Measurements from ENCODE around the gene SLAMF1. TPM values are rescaled to one million over a fixed set of nuclear protein-coding genes. Genes with fewer than 3 reads are reported as not detected.

The SLAMF1 gene
- total and polyA plus RNA-seq, 9 donors, result 0.04 to 0.07 (median 0.05) TPM; not detected in 6

- WGBS (ENCODE audit: insufficient coverage), result no CpG with 5 or more reads among the region's 5 CpGs
- no peaks in the 10 kb centered on the region for H3K9me3 ChIP-seq (replicated peaks; ENCODE audit: control insufficient read depth, low read depth, low read length)
- no peak overlapping the region for H3K4me3 ChIP-seq (ENCODE audit: low read length)
- H3K4me1 ChIP-seq (ENCODE audit: control insufficient read depth, insufficient read depth, low read length), result no peaks in the 10 kb centered on the region
- no peak overlapping the region for H3K27ac ChIP-seq (ENCODE audit: low read length)
- DNase-seq, result no peak
- H3K36me3 ChIP-seq (ENCODE audit: control insufficient read depth, insufficient read depth, low read length), result no peaks in the 10 kb centered on the region
- H3K27me3 ChIP-seq (ENCODE audit: control insufficient read depth, insufficient read depth, low read length), result peaks cover 4% of the 10 kb centered on the region
These were observed 32.4 kb downstream of the SLAMF1 start for GRCh38 chr1:160614410-160614809.

GRCh38 chr1:160612613-160613218 is 34.1 kb downstream of the SLAMF1 start:
- no peak overlapping the region for H3K27ac ChIP-seq (ENCODE audit: low read length)
- H3K4me3 ChIP-seq (ENCODE audit: low read length), result no peak overlapping the region
- peaks cover 4% of the 10 kb centered on the region for H3K27me3 ChIP-seq (ENCODE audit: control insufficient read depth, insufficient read depth, low read length)
- H3K9me3 ChIP-seq (replicated peaks; ENCODE audit: control insufficient read depth, low read depth, low read length), result no peaks in the 10 kb centered on the region
- 88% methylated on average over 4 of the region's 6 CpGs for WGBS (ENCODE audit: insufficient coverage)
- no peaks in the 10 kb centered on the region for H3K4me1 ChIP-seq (ENCODE audit: control insufficient read depth, insufficient read depth, low read length)
- no peaks in the 10 kb centered on the region for H3K36me3 ChIP-seq (ENCODE audit: control insufficient read depth, insufficient read depth, low read length)
- DNase-seq, result no peak

DNA sequence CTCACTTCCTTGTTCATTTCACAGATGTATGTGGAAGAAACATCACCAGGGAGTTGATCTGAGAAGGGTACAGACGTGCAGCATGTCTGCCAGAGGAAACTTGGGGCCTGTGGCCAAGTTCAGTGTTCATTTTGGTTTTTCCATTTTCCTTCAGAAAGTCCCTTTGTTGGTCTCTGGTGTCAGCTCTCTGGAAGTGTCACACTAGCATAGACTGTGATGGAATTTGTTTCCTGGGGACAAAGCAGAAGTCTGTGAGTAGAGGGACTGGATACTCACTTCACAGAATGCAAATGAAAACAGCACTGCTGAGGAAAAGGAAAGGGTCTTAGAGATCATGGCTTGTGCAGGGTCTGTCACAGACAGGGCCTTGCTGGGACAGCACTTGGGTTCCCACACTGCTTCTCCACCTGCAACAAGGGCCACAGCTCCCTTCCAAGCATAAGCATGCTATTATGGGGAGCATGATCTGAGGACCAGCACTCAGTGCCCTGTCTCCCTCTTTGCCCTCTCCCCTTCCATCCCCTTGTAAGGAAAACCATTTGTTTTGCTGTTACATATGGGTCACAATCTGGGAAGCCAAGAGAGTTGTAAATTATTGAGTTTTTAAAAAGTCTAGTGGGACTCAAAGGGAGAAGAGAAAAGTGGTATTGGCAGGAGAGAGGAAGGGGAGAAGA is 36.1 kb downstream of the SLAMF1 start:
- no peak overlapping the region for H3K27ac ChIP-seq (ENCODE audit: low read length)
- H3K36me3 ChIP-seq (ENCODE audit: control insufficient read depth, insufficient read depth, low read length), result no peaks in the 10 kb centered on the region
- peaks cover 4% of the 10 kb centered on the region for H3K27me3 ChIP-seq (ENCODE audit: control insufficient read depth, insufficient read depth, low read length)
- no peaks in the 10 kb centered on the region for H3K9me3 ChIP-seq (replicated peaks; ENCODE audit: control insufficient read depth, low read depth, low read length)
- DNase-seq, result peak; percentile 31
- no peak overlapping the region for H3K4me3 ChIP-seq (ENCODE audit: low read length)
- WGBS (ENCODE audit: insufficient coverage), result 0% methylated on average over 1 of the region's 1 CpG
- no peaks in the 10 kb centered on the region for H3K4me1 ChIP-seq (ENCODE audit: control insufficient read depth, insufficient read depth, low read length)

- DNase-seq, result no peak
- Histone ChIP-seq H3K36me3 (ENCODE audit: control insufficient read depth, insufficient read depth, low read length) (no peaks in the 10 kb centered on the region), H3K27ac (ENCODE audit: low read length) (no peak overlapping the region), H3K4me1 (ENCODE audit: control insufficient read depth, insufficient read depth, low read length) (no peaks in the 10 kb centered on the region), H3K4me3 (ENCODE audit: low read length) (no peak overlapping the region), H3K27me3 (ENCODE audit: control insufficient read depth, insufficient read depth, low read length) (peaks cover 4% of the 10 kb centered on the region), H3K9me3 (replicated peaks; ENCODE audit: control insufficient read depth, low read depth, low read length) (no peaks in the 10 kb centered on the region)
These were observed 37.9 kb downstream of the SLAMF1 start for GRCh38 chr1:160608941-160609340.

DNA sequence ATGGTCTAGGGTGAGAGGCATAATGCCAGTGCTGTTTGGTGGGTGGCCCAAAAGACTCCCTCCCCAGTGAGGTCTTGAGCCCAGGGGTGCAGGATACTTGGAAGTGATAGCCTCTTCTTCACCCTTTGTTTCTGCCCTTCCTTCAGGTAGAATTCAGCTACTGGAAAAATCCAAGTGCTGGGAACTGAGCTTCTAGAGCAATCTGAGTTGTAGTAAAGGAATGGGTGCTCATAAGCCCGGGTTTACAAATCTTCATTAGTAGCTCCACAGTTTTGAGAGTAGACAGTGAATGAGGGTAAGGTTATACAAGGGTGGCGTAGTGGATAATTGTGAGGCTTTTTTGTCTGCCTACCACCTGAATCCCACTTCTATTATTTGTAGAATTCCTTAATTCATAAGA is 38.3 kb downstream of the SLAMF1 start:
- Histone ChIP-seq H3K27me3 (ENCODE audit: control insufficient read depth, insufficient read depth, low read length) (peaks cover 4% of the 10 kb centered on the region), H3K9me3 (replicated peaks; ENCODE audit: control insufficient read depth, low read depth, low read length) (no peaks in the 10 kb centered on the region), H3K36me3 (ENCODE audit: control insufficient read depth, insufficient read depth, low read length) (no peaks in the 10 kb centered on the region), H3K4me3 (ENCODE audit: low read length) (no peak overlapping the region), H3K27ac (ENCODE audit: low read length) (no peak overlapping the region), H3K4me1 (ENCODE audit: control insufficient read depth, insufficient read depth, low read length) (no peaks in the 10 kb centered on the region)
- no peak for DNase-seq
- WGBS (ENCODE audit: insufficient coverage), result no CpG with 5 or more reads among the region's 2 CpGs

DNA sequence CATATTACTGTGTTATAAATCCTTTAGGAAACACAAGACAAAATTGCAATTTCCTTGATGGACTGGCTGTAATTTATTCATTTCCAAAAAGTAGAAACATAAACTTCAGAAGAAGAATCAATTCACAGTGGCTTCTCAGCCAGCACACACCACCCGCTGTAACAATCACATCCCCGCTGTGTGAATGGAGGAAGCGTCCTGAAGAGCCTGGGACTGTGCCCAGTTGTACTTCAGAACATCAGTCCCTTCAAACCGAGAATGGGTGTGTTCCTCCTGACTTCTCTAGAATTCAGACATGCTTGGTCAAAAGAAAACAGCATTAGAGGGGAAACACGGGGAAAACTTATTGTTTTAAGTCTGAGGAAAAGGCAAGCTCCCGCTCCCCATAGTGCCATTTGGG is 38.8 kb downstream of the SLAMF1 start:
- DNase-seq, result no peak
- H3K27me3 ChIP-seq (ENCODE audit: control insufficient read depth, insufficient read depth, low read length), result peaks cover 4% of the 10 kb centered on the region
- H3K9me3 ChIP-seq (replicated peaks; ENCODE audit: control insufficient read depth, low read depth, low read length), result no peaks in the 10 kb centered on the region
- no peaks in the 10 kb centered on the region for H3K36me3 ChIP-seq (ENCODE audit: control insufficient read depth, insufficient read depth, low read length)
- H3K27ac ChIP-seq (ENCODE audit: low read length), result no peak overlapping the region
- no peak overlapping the region for H3K4me3 ChIP-seq (ENCODE audit: low read length)
- H3K4me1 ChIP-seq (ENCODE audit: control insufficient read depth, insufficient read depth, low read length), result no peaks in the 10 kb centered on the region
- 76% methylated on average over 2 of the region's 6 CpGs for WGBS (ENCODE audit: insufficient coverage)

GRCh38 chr1:160607672-160608032 is 39.2 kb downstream of the SLAMF1 start:
- H3K9me3 ChIP-seq (replicated peaks; ENCODE audit: control insufficient read depth, low read depth, low read length), result no peaks in the 10 kb centered on the region
- H3K27ac ChIP-seq (ENCODE audit: low read length), result no peak overlapping the region
- peaks cover 3% of the 10 kb centered on the region for H3K27me3 ChIP-seq (ENCODE audit: control insufficient read depth, insufficient read depth, low read length)
- 80% methylated on average over 1 of the region's 1 CpG for WGBS (ENCODE audit: insufficient coverage)
- no peaks in the 10 kb centered on the region for H3K36me3 ChIP-seq (ENCODE audit: control insufficient read depth, insufficient read depth, low read length)
- H3K4me1 ChIP-seq (ENCODE audit: control insufficient read depth, insufficient read depth, low read length), result no peaks in the 10 kb centered on the region
- no peak overlapping the region for H3K4me3 ChIP-seq (ENCODE audit: low read length)
- no peak for DNase-seq

DNA sequence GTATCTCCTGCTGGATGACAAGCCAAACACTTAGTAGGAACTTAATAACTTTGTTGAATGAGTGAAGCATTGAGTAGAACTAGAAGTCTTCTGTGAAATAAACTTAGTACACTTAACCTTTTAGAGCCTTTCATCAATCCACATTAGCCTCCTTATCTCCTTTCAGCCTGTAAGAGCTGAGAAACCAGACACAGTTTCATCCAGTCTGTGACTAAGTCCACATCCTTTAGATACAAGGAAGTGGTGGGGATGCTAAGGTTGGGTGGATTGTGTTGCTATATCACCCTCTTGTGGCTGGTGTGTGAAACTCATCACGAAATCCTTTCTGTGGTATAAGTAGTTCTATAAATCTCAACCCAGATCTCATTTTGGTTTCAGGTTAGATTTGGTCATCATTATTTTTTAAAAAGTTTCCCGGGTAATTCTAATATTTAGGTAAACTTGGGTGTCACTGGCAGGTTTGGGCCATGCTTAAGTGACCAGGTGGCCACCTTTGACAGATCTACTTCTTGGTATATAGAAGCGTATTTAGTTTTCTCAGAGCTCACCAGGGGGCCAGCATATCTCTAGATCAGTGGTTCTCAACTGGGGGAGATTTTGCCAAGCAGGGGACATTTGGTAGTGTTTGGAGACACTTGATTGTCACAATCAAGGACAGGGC is 39.7 kb downstream of the SLAMF1 start:
- H3K36me3 ChIP-seq (ENCODE audit: control insufficient read depth, insufficient read depth, low read length), result no peaks in the 10 kb centered on the region
- H3K4me1 ChIP-seq (ENCODE audit: control insufficient read depth, insufficient read depth, low read length), result no peaks in the 10 kb centered on the region
- no peak overlapping the region for H3K27ac ChIP-seq (ENCODE audit: low read length)
- H3K27me3 ChIP-seq (ENCODE audit: control insufficient read depth, insufficient read depth, low read length), result peaks cover 2% of the 10 kb centered on the region
- no peak overlapping the region for H3K4me3 ChIP-seq (ENCODE audit: low read length)
- DNase-seq, result peak; percentile 57
- H3K9me3 ChIP-seq (replicated peaks; ENCODE audit: control insufficient read depth, low read depth, low read length), result no peaks in the 10 kb centered on the region
- WGBS (ENCODE audit: insufficient coverage), result no CpG with 5 or more reads among the region's 3 CpGs

DNA sequence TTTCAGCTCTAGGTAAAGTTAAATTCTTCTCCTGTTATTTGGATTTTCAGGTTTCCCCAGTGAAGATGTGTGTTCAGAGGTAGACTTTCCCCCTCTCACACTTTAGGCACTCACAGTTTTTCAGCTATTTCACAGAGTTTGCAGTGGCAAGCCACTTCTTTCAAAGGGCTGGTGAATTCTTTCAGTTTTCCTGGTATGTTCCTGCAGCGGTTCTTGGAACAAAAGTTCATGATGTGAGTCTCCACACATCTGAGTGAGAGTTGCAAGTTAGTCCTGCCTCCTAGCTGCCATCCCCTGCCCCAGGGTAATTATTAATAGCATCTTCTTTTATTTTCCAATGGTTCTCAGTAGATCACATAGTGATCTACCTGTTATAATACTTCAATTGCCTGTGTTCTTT is 40.2 kb downstream of the SLAMF1 start:
- Histone ChIP-seq H3K4me1 (ENCODE audit: control insufficient read depth, insufficient read depth, low read length) (no peaks in the 10 kb centered on the region), H3K27ac (ENCODE audit: low read length) (no peak overlapping the region), H3K9me3 (replicated peaks; ENCODE audit: control insufficient read depth, low read depth, low read length) (no peaks in the 10 kb centered on the region), H3K27me3 (ENCODE audit: control insufficient read depth, insufficient read depth, low read length) (peaks cover 2% of the 10 kb centered on the region), H3K36me3 (ENCODE audit: control insufficient read depth, insufficient read depth, low read length) (no peaks in the 10 kb centered on the region), H3K4me3 (ENCODE audit: low read length) (no peak overlapping the region)
- whole genome bisulfite sequencing (ENCODE audit: insufficient coverage), result 60% methylated on average over 1 of the region's 1 CpG
- DNase-seq, result no peak

DNA sequence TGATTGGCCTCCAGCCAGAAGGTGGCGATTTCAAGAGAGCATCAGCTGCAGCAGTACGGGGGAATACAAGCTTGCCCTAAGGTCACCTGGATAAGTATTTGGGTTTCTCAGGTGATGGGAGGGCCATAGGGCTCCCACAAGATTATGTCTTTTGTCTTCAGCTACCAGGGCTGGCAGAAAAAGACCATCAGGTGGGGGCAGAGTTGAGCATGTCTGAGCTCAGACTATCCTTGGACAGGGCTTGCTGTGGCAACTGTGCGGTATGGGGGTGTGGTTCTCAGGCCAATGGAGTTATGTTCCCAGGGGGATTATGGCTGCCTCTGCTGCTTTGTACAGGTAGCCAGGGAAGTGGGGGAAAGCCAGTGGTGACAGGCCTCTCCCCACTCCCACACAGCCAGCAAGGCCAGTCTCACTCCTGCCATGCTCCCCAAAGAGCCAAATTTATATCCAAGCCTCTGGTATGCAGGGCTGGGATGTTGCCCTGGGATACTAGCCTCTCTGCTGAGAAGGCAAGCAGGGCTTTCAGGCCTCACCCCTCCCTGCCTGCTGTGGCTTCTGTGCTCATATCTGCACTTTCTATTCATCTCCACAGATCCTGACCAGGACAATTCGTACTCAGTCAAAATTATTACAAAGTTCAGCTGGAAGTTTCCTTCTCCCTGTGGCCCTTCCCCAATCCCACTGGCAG is 40.9 kb downstream of the SLAMF1 start:
- H3K4me1 ChIP-seq (ENCODE audit: control insufficient read depth, insufficient read depth, low read length), result no peaks in the 10 kb centered on the region
- H3K36me3 ChIP-seq (ENCODE audit: control insufficient read depth, insufficient read depth, low read length), result no peaks in the 10 kb centered on the region
- no peak for DNase-seq
- no peak overlapping the region for H3K27ac ChIP-seq (ENCODE audit: low read length)
- H3K9me3 ChIP-seq (replicated peaks; ENCODE audit: control insufficient read depth, low read depth, low read length), result peaks cover 2% of the 10 kb centered on the region
- peaks cover 2% of the 10 kb centered on the region for H3K27me3 ChIP-seq (ENCODE audit: control insufficient read depth, insufficient read depth, low read length)
- WGBS (ENCODE audit: insufficient coverage), result 70% methylated on average over 3 of the region's 4 CpGs
- H3K4me3 ChIP-seq (ENCODE audit: low read length), result no peak overlapping the region
